Amniotic stem cell (primary cell): ENCODE results near the gene AVPR1B.

Source experiments
- DNase-seq: peaks from one replicate; lab custom pipeline; 2025; lab: John Stamatoyannopoulos, UW

Gene AVPR1B, protein sequence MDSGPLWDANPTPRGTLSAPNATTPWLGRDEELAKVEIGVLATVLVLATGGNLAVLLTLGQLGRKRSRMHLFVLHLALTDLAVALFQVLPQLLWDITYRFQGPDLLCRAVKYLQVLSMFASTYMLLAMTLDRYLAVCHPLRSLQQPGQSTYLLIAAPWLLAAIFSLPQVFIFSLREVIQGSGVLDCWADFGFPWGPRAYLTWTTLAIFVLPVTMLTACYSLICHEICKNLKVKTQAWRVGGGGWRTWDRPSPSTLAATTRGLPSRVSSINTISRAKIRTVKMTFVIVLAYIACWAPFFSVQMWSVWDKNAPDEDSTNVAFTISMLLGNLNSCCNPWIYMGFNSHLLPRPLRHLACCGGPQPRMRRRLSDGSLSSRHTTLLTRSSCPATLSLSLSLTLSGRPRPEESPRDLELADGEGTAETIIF

DNA sequence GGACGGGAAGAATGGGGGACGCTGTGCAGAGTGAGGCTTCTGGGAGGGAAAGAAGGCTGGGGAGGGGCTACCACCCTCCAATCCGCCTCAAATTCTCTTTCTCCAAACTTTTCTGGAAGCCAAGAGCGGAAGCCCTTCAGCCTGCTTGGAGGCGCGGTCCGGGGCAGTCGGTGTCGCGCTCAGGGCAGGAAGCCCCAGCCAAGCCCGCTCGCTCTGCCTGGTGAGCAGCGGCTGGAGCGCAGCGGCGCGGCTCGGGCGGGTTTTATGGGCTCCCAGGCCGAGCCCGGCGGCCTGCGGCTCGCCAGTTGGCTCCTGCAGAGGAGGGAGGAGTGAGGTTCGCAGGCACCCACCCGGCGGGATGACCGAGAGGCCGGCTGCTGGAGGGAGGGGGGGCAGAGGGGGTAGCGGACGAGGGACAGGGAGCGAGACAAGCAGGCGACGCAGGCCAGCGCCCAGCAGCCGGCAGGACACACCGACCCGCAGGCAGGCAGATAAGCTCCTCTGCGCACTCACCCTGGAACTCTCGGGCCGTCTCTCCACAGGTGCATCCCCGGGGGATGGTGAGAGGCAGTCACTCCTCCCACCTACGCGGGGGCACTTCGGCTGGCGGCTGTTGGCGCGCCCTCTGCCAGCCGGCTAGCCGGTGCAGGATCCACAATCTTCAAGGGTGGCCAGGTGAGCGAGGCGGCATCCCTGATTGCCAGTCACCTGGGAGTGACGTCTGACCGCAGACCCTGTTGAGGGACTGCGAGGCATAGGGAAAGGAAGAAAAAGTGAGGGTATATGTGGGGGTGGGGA, at the start of gene AVPR1B:
AVPR1B (minus strand) TSS at position 238 of the 798 bp plus-strand sequence. CDS start 498 bp downstream, outside the sequence.
- DNase-seq: no peak

GRCh38 chr1:206145771-206146290, 28.6 kb upstream of the AVPR1B start:
- DNase-seq: no peak

DNA sequence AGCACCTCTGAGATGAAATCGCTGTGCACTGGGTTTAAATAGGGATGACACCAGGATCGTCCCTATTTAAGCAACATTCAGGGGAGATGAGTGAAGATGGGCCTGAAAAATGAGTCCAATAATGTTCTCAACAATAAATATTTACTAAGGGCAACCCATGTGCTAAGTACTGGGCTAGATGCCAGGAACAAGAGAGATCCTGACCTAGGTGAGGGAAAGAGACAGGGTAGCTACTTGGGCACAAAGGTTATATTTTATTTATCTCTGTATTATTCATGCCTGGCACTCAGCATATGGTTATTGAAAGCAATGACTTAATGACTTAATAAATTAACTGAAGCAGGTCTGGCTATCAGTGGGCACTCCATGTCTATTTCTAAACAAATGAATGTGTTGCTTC, 27.4 kb upstream of the AVPR1B start:
- DNase-seq: no peak

GRCh38 chr1:206143537-206144172, 26.5 kb upstream of the AVPR1B start:
- DNase-seq: no peak

- no peak for DNase-seq
These were observed 25.6 kb upstream of the AVPR1B start for GRCh38 chr1:206142770-206143169.

DNA sequence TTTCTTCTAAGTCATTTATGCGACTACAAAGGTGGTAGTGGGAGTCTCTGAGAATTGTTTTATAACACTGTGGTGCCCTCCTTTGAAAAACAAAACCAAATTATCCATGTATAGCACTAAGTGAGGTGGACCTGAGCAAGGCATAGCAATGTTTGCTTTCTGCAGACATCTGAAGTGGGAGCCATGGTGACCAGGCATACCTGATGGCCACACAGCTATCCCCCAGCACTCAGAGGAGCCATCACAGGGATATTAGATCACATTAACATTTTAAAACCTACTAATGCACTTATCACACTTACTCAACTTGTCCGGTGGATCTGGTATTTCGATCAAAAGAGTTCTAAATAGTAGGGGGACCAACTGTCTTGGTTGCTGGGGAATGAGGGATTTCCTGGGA, 24.8 kb upstream of the AVPR1B start:
- no peak for DNase-seq

DNA sequence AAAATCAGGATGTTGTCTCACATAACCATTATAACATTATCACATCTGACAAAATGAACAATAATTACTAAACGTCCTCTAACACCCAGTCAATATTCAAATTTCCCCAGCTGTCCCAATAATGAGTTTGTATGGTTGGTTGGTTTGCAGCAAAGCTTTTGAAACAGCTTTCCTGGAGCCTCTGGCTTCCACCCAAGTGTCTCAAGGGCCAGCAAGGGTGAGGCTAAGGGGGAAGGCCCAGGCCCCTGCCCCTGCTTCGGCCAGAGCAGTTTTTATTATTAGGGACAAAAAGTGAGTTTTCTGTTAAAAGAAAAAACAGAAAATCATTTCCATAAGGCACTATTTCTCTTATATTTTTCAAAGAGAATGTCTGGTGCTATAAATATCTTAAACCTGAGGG, 19.1 kb upstream of the AVPR1B start:
- no peak for DNase-seq

- no peak for DNase-seq
These were observed 18.1 kb upstream of the AVPR1B start for GRCh38 chr1:206135248-206135647.

DNA sequence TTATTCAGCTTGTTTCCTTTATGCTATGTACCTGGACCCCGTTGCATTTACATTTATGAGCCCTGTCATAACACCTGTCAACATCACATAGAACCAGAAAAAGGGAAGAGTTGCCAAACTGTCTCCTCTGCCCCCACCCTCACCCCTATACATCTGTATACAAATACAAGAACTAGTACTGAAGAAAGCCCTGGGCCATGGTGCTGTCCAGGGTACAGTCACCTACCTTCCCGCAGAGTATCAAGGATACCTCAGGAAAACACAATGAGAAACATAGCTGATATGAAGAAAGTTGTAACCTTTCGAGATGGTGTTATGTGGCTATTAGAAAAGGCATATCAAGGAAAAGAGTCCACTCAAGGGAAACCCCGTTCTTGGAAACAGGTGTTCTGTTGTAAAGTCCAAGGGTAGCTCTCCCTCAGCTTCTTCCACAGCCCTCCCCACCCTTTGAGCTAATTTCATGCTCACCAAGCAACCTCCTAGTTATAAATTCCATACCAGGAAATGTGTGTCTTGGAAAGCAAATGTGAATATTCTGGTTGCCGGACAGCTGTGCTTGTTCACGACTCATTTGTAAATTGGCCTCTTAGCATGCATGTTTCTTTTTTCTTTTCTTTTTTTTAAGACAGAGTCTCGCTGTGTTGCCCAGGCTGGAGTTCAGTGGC, 16.7 kb upstream of the AVPR1B start:
- no peak for DNase-seq

- no peak for DNase-seq
These were observed 13.8 kb upstream of the AVPR1B start for GRCh38 chr1:206131037-206131436.

GRCh38 chr1:206128196-206128595, 11.0 kb upstream of the AVPR1B start:
- peak; percentile 19 for DNase-seq

- no peak for DNase-seq
These were observed 10.1 kb upstream of the AVPR1B start for GRCh38 chr1:206127336-206127735.

GRCh38 chr1:206125346-206125745, 8.2 kb upstream of the AVPR1B start:
- DNase-seq: no peak

GRCh38 chr1:206122686-206123085, 5.5 kb upstream of the AVPR1B start:
- no peak for DNase-seq

- no peak for DNase-seq
These were observed 4.1 kb upstream of the AVPR1B start for GRCh38 chr1:206121269-206121668.

DNA sequence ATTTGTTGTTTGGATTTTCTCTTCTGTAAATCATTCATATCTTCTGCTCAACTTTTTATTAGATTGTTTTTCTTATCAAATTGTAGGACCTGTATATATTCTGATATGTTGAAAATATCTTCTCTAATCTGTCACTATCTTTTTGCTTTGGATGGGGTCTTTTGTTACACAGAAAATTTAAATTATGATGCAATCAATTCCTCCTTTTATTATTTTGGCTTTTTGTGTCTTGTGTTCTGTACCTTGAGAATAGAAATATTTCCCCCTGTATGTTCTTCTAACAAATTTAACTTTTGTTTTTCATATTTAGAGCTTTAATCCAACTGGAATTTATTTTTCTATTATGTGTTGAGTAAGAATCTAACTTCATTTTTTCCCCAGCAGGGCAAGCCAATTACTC, 3.2 kb upstream of the AVPR1B start:
- no peak for DNase-seq

- no peak for DNase-seq
These were observed 376 bp downstream of the AVPR1B start for GRCh38 chr1:206116873-206117150.

DNA sequence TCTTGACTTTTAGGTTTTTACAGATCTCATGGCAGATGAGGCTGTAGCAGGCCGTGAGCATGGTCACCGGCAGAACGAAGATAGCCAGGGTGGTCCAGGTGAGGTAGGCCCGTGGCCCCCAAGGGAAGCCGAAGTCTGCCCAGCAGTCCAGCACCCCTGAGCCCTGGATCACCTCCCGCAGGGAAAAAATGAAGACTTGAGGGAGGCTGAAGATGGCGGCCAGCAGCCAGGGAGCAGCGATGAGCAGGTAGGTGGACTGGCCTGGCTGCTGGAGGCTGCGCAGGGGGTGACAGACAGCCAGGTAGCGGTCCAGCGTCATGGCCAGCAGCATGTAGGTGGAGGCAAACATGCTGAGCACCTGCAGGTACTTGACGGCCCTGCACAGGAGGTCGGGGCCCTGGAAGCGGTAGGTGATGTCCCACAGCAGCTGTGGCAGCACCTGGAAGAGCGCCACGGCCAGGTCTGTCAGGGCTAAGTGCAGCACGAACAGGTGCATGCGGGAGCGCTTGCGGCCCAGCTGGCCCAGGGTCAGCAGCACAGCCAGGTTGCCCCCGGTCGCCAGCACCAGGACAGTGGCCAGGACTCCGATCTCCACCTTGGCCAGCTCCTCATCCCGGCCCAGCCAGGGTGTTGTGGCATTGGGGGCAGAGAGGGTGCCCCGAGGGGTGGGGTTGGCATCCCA, 856 bp downstream of the AVPR1B start:
- DNase-seq: no peak

DNA sequence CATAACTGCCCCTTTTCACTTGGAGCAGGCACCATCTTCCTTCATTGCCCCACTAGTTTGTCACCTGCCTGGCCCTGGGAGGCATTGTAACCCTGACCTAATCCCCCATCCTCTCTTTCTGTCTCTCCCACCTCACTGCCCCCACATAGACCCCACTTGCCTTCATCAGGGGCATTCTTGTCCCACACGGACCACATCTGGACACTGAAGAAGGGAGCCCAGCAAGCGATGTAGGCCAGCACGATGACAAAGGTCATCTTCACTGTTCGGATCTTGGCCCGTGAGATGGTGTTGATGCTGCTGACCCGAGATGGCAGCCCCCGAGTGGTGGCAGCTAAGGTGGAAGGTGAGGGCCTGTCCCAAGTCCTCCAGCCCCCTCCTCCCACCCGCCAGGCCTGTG, 1.4 kb downstream of the AVPR1B start:
- no peak for DNase-seq

GRCh38 chr1:206114692-206115640, 2.2 kb downstream of the AVPR1B start:
- DNase-seq: no peak
